B cell (primary cell): ENCODE results near the gene SCAMP5. TPM values are rescaled to one million over a fixed set of nuclear protein-coding genes. Genes with fewer than 3 reads are reported as not detected.

Source experiments
- ATAC-seq: fragments of 200-7000 bp; cut with Tn5 transposase; one replicate; pipeline ENCODE4 v1.10.0; 2021; ENCODE audit warnings: low read depth, mild to moderate bottlenecking, moderate number of reproducible peaks, moderate library complexity
- CTCF ChIA-PET: fragments of 350-600 bp; sonication (Branson Sonifier 250); formaldehyde crosslinking; loops from one replicate; lab custom pipeline; 2021; ENCODE audit warnings: antibody characterized with exemption, inconsistent platforms; lab: Charles Lee
- POLR2A ChIA-PET: fragments of 350-600 bp; sonication (Branson Sonifier 250); formaldehyde crosslinking; loops from one replicate; lab custom pipeline; 2021; ENCODE audit warnings: antibody characterized with exemption; lab: Charles Lee
- DNase-seq: peaks from one replicate; pipeline ENCODE4 v3.0.0; 2013
- H2AFZ ChIP-seq: 2 replicates; pipeline ENCODE4 v1.6.1; 2012; ENCODE audit warnings: mild to moderate bottlenecking, low read depth, low read length; ENCODE audit not compliant: insufficient read depth, poor library complexity, severe bottlenecking
- H3K27ac ChIP-seq, 2 donors: 1 replicate in 1 of 2; 2 replicates in 1 of 2; pipeline ENCODE4 v1.5.1; 2012 to 2013; ENCODE audit warnings: low read length in 2 of 2, mild to moderate bottlenecking in 2 of 2, moderate library complexity in 1 of 2
- H3K27me3 ChIP-seq, 4 experiments: fragments of 200-600 bp in 1 of 4; sonication (generic) in 1 of 4; replicated peaks in 1 of 4; 1 replicate in 2 of 4; 2 replicates in 2 of 4; pipeline versions ENCODE4 v1.6.1 to v1.7.0; 2013 to 2016; ENCODE audit warnings: low read length in 3 of 4, mild to moderate bottlenecking in 2 of 4, mixed read lengths in 1 of 4, moderate library complexity in 1 of 4; ENCODE audit not compliant: insufficient read depth in 4 of 4, control insufficient read depth in 3 of 4; ENCODE audit errors: control extremely low read depth in 1 of 4
- H3K36me3 ChIP-seq, 2 experiments: replicated peaks in 1 of 2; 1 replicate in 1 of 2; 2 replicates in 1 of 2; pipeline versions ENCODE4 v1.6.1 to v1.7.1; 2013; ENCODE audit warnings: low read length in 1 of 2; ENCODE audit not compliant: insufficient read depth in 2 of 2, control insufficient read depth in 1 of 2; ENCODE audit errors: control extremely low read depth in 1 of 2, extremely low read depth in 1 of 2
- H3K4me1 ChIP-seq, 2 donors: fragments of 200-600 bp in 1 of 2; sonication (generic) in 1 of 2; 1 replicate in 1 of 2; 2 replicates in 1 of 2; pipeline versions ENCODE4 v1.5.1 to v1.6.1; 2013 to 2017; ENCODE audit warnings: low read length in 2 of 2; ENCODE audit not compliant: control insufficient read depth in 2 of 2, insufficient read depth in 2 of 2
- H3K4me2 ChIP-seq: replicated peaks from 2 replicates; pipeline ENCODE3; 2012; ENCODE audit warnings: mild to moderate bottlenecking, low read depth, low read length; ENCODE audit not compliant: poor library complexity, severe bottlenecking
- H3K4me3 ChIP-seq, 5 experiments: fragments of 200-600 bp in 1 of 5; sonication (generic) in 1 of 5; 1 replicate in 3 of 5; 2 replicates in 2 of 5; pipeline versions ENCODE4 v1.5.1 to v1.7.0; 2011 to 2016; ENCODE audit warnings: low read length in 4 of 5, mild to moderate bottlenecking in 4 of 5, low read depth in 2 of 5, control low read depth in 1 of 5, moderate library complexity in 1 of 5; ENCODE audit not compliant: insufficient read depth in 1 of 5; ENCODE audit errors: control extremely low read depth in 1 of 5, extremely low read depth in 1 of 5
- H3K79me2 ChIP-seq: fragments of 200-600 bp; sonication (generic); one replicate; pipeline ENCODE4 v1.6.0; 2016; ENCODE audit warnings: low read length; ENCODE audit not compliant: control insufficient read depth, insufficient read depth
- H3K9ac ChIP-seq: fragments of 200-600 bp; sonication (generic); 2 replicates; pipeline ENCODE4 v1.6.1; 2017; ENCODE audit warnings: mild to moderate bottlenecking, low read length, moderate library complexity
- H3K9me3 ChIP-seq, 3 donors: one replicate each; pipeline versions ENCODE4 v1.6.1 to v1.7.1; 2013; ENCODE audit warnings: low read length in 2 of 3; ENCODE audit not compliant: control insufficient read depth in 2 of 3, insufficient read depth in 1 of 3; ENCODE audit errors: control extremely low read depth in 1 of 3
- H4K20me1 ChIP-seq: 2 replicates; pipeline ENCODE4 v1.6.0; 2012; ENCODE audit warnings: mild to moderate bottlenecking, low read length; ENCODE audit not compliant: insufficient read depth, control insufficient read depth, poor library complexity, severe bottlenecking
- H3K27ac Mint-ChIP-seq: one replicate; pipeline ENCODE4 v1.8.0; 2021; ENCODE audit warnings: mixed read lengths
- H3K27me3 Mint-ChIP-seq: one replicate; pipeline ENCODE4 v1.8.0; 2021; ENCODE audit warnings: mixed read lengths
- H3K4me1 Mint-ChIP-seq: one replicate; pipeline ENCODE4 v1.8.0; 2021; ENCODE audit warnings: mixed read lengths
- H3K4me3 Mint-ChIP-seq: one replicate; pipeline ENCODE4 v1.8.0; 2021; ENCODE audit warnings: mixed read lengths
- H3K9me3 Mint-ChIP-seq: one replicate; pipeline ENCODE4 v1.8.0; 2022; ENCODE audit warnings: mixed read lengths; ENCODE audit not compliant: insufficient read depth
- EZH2 ChIP-seq: IDR thresholded peaks from 2 replicates; pipeline ENCODE4 v1.6.1; 2012; ENCODE audit warnings: borderline replicate concordance, low read depth, mild to moderate bottlenecking, moderate library complexity, low read length; ENCODE audit not compliant: insufficient read depth, poor library complexity, severe bottlenecking
- WGBS: methylation state at CpG from one replicate; pipeline ENCODE4 v1.1.5; 2013; ENCODE audit warnings: missing lambda C conversion rate; ENCODE audit not compliant: insufficient coverage; 5-methylcytosine and 5-hydroxymethylcytosine counted together
- intact Hi-C: fragments of 100-400 bp; cut with micrococcal nuclease; formaldehyde crosslinking; loops from one replicate; pipeline ENCODE4 v1.10.0; 2022
- polyA plus RNA-seq: library from polyadenylated mRNA; depleted of rRNA; stranded (reverse); fragments of >200 nt; gene quantifications from 2 replicates; pipeline ENCODE4 v1.2.3, GENCODE V29; 2012
- total RNA-seq, 2 donors: library from RNA; stranded (reverse); fragments of 120-200 nt in 1 of 2; gene quantifications; 1 replicate in 1 of 2; 2 replicates in 1 of 2; pipeline versions ENCODE4 v1.2.3 to v1.2.4, GENCODE V29; 2013 to 2022
- TF ChIP-seq, protein P1 (sequence below): fragments of 200-600 bp; IDR thresholded peaks from one replicate; pipeline ENCODE4 v1.8.0; 2022; ENCODE audit warnings: antibody characterized with exemption, mild to moderate bottlenecking

Gene SCAMP5
- total and polyA plus RNA-seq, 2 donors (not counting 1 experiment from before 2014, with no cell fraction given) = 0.59 to 3.4 TPM

DNA sequence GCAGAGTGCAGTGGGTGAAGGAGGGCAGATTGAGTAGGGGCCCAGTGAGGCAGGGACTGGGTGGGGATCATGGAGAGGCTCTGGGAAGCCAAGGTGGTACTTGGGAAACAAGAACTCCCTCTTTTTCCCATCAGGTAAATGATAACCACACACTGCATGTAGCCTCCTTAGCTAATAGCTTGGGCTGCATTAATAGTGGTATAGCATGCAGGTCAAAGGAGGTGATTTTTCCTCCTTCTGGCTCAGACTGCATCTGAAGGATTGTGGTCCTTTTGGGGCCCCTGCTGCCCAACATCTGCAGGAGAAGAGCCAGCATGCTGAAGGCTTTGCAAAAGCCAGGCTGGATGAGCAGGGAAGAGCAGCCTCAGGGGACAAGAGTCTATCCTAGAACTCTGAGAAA lies 73.4 kb downstream of the SCAMP5 start:
- POLR2A ChIA-PET = interaction anchor here (0.7 kb wide), 1 partner anchor 133 kb away, joined by 3 read pairs; the partner anchor contains the start of gene C15orf39
- Histone ChIP-seq H2AFZ (no peak overlapping the region), H4K20me1 (no peaks in the 10 kb centered on the region), H3K4me1 (peaks cover 23 to 45% of the 10 kb centered on the region in 2 donors), H3K9ac (no peak overlapping the region), H3K27ac (no peak overlapping the region), H3K4me3 (no peak overlapping the region), H3K9me3 (peaks cover 0 to 12% (median 7%) of the 10 kb centered on the region in 3 donors), H3K4me2 (peak overlapping the region; percentile 61), H3K36me3 (no peaks in the 10 kb centered on the region), H3K79me2 (no peaks in the 10 kb centered on the region), H3K27me3 (no peaks in the 10 kb centered on the region)
- Mint-ChIP-seq H3K4me3 (peak overlapping the region; percentile 15), H3K9me3 (peaks cover 2% of the 10 kb centered on the region), H3K27ac (peak overlapping the region; percentile 81), H3K27me3 (no peaks in the 10 kb centered on the region), H3K4me1 (peaks cover 56% of the 10 kb centered on the region)
- TF ChIP-seq EZH2 = no peak
- TF ChIP-seq, protein P1, sequence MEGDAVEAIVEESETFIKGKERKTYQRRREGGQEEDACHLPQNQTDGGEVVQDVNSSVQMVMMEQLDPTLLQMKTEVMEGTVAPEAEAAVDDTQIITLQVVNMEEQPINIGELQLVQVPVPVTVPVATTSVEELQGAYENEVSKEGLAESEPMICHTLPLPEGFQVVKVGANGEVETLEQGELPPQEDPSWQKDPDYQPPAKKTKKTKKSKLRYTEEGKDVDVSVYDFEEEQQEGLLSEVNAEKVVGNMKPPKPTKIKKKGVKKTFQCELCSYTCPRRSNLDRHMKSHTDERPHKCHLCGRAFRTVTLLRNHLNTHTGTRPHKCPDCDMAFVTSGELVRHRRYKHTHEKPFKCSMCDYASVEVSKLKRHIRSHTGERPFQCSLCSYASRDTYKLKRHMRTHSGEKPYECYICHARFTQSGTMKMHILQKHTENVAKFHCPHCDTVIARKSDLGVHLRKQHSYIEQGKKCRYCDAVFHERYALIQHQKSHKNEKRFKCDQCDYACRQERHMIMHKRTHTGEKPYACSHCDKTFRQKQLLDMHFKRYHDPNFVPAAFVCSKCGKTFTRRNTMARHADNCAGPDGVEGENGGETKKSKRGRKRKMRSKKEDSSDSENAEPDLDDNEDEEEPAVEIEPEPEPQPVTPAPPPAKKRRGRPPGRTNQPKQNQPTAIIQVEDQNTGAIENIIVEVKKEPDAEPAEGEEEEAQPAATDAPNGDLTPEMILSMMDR = no peak
- DNase-seq (no peak), ATAC-seq (no peak)
- intact Hi-C loops = loop anchor here (1.0 kb wide), 2 partner anchors 9 to 25 kb away; no protein-coding TSS in a partner anchor
- CTCF ChIA-PET = interaction anchor here (1.1 to 3.6 kb wide), 3 partner anchors 26 to 136 kb away, joined by 3 to 24 read pairs (median 6); partner anchors contain the start of gene C15orf39

DNA sequence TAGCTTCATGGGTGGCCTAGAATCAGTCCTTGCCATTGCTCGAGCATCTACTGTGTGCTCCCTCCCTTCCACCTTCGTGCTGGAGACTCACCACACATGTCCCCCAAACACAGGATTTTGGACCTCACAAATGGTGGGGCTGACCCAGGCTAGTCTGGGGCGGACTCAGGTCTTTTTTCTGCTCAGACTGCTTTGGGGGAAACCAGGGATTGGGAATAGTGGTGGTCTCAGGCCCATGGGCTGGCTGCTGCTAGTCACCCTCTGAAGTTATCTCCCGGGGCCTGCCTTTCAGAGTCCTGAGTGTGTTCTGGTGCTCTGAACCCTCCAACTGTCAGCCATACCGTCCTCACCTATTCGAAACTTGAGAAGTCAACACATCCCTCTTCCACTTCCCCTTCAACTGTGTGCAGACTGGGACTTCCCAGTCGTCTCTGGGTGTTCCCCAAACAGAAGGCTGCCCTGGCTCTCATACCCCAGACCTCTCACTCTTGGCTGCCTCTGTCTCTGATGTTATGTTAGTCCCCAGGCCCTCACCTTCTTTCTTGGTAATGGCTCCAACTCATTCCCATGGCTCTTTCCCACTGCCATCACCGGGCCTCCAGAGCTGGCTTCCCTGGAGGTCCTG lies 74.0 kb downstream of the SCAMP5 start:
- intact Hi-C loops = loop anchor here (1.0 kb wide), 2 partner anchors 8 to 26 kb away; no protein-coding TSS in a partner anchor
- DNase-seq (peak; percentile 89), ATAC-seq (peak; percentile 99)
- Histone ChIP-seq H3K4me1 (peaks cover 23 to 45% of the 10 kb centered on the region in 2 donors), H2AFZ (peak overlapping the region; percentile 1), H3K27ac (peak overlapping the region; percentile 72 to 78), H3K27me3 (no peaks in the 10 kb centered on the region), H4K20me1 (no peaks in the 10 kb centered on the region), H3K79me2 (no peaks in the 10 kb centered on the region), H3K4me2 (peak overlapping the region; percentile 61), H3K9ac (peak overlapping the region; percentile 12), H3K4me3 (no peak overlapping the region), H3K36me3 (no peaks in the 10 kb centered on the region), H3K9me3 (peaks cover 0 to 12% (median 7%) of the 10 kb centered on the region in 3 donors)
- ChIA-PET CTCF (interaction anchor here (1.1 to 3.6 kb wide), 3 partner anchors 27 to 136 kb away, joined by 3 to 24 read pairs (median 3); no protein-coding TSS in a partner anchor), POLR2A (interaction anchor here (0.7 kb wide), 1 partner anchor 132 kb away, joined by 3 read pairs; the partner anchor contains the start of gene C15orf39)
- TF ChIP-seq EZH2 = no peak
- H3K4me1 Mint-ChIP-seq = peaks cover 56% of the 10 kb centered on the region
- H3K4me3 Mint-ChIP-seq = peak overlapping the region; percentile 48
- H3K9me3 Mint-ChIP-seq = peaks cover 2% of the 10 kb centered on the region
- 48% methylated on average over 8 of the region's 8 CpGs for WGBS
- H3K27me3 Mint-ChIP-seq = no peaks in the 10 kb centered on the region
- H3K27ac Mint-ChIP-seq = peak overlapping the region; percentile 81
